ENCODE results near the gene KIF14.

GRCh38 chr1:200644021-200644420 is 23.5 kb upstream of the KIF14 start:
- TF ChIP-seq CTCF (IDR thresholded peaks at IDR 0.05) (no peak), POLR2A (IDR thresholded peaks at IDR 0.05) (no peak), POLR2AphosphoS5 (IDR thresholded peaks at IDR 0.05) (no peak), EP300 (IDR thresholded peaks at IDR 0.05) (no peak)
